ENCODE results near the gene IRAK4.

IRAK4 gene

DNA sequence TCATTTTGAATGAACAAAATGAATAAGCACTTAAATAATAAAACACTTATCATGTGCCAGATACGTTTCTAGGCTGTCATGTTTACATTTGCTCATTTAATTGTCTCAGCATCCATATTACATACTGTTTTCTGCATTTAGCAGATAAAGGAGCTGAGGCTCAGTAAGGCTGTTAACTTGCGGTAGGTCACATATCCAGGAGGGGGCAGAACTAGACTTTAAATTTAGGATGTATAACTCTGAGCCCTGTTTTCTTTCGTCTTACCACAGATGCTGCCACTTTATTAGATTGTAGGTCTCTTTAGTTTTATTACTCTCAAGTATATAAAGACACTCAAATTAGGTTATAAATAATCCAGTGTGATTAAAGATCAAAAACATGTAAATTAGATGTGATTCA lies 17.7 kb downstream of the IRAK4 start:
- no peak for FAIRE-seq

DNA sequence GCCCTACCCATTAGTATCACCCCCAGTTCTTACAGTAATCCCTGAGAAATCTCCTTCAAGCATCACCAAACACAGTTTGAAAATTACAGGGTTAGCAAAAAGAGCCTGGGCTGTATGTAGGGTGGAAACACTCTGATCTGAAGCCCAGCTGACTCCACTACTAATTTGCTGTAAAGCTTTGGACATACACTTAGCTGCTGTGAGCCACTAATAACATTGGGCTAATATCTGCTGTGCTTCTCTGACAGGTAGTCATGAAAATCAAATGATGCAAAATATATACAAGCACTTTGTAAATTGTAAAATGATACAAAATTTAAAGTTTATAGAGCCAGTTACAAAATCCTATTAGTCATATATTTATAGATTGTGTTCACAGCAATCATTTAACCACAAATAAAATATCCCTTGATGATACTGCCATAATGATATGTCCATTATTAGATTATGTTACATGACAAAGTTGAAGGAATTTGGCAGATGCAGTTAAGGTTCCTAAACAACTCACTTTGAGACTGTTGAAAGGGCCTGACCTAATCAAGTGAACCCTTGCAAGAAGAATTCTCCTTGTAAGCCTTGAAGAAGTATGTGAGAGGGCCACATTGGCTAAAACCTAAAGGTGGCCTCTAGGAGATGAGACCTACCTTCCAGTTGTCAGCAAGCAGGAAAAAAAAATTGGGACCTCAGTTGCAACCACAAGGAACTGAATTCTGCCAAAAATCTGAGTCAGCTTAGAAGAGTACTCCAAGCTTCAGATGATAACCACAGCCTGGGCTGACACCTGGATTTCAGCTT lies 28.3 kb downstream of the IRAK4 start:
- no peak for FAIRE-seq

DNA sequence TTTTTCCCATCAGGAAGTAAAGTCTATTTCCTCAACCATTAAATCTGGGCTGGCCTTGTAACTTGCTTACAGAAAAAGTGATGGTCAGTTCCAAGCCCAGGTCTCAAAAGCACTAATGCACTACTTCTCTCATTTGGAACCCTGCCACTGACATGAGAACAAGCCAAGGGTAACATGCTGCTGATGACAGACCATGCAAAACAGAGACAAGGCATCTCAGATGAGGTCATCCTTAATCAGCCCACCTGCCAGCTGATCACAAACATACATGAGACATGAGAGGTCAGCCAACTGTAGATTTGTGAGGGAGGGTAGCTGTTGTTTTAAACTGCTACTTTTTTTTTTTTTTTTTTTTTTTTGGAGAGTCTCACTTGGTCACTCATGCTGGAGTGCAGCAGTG lies 31.2 kb downstream of the IRAK4 start:
- no peak for FAIRE-seq

DNA sequence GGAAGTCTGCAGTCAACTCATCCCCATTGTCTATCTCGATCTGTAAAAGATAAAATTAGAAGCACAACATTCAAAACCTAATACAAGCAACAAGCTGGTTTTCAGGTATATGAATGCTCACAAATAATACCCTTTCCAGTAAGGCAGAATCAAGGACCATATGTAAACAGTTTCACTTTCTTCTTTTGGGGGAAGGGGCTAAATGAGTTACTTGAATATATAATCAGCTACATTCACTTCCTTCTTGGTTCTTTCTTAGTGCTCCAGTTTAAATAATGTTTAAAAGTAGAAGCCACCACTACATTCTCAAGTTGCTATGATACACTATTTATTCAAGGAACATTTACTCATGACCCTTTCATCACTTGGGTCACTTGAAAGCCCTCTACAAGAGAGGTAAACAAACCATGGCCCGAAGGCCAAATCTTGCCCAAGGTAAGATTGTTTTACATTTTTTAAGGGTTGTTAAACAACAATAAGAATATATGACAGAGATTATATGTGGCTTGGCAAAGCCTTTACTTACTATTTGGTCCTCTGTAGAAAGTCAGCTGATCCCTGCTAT lies 37.0 kb downstream of the IRAK4 start:
- FAIRE-seq: no peak

DNA sequence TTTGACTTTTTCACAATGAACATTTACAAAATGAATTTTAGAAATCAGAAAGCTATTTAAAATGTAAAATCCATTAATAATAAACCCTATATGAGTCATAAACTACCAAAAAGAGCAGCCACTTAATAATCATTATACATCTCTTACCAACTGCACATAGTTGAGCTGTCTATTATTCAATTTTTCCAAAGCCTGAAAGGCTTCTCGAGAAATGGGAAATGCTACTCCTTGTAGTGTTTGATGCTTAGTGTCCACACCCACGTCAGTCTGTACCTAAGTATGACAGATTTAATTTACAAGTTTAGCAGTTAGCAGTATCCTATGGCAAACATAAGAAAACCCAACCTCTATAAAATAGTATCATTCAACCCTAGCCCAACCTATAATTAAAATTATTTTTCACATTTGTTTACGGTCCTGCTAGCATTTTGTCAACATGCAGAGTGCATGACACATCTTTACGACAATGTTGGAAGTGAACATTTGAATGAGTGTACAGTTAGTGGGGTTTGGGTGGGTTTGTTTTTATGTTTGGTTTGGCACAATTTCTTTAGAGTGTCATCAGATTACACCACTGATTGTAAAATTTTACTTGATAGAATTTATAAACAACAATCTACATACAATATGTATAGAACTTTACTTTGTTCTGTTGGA lies 38.9 kb downstream of the IRAK4 start:
- FAIRE-seq: no peak

DNA sequence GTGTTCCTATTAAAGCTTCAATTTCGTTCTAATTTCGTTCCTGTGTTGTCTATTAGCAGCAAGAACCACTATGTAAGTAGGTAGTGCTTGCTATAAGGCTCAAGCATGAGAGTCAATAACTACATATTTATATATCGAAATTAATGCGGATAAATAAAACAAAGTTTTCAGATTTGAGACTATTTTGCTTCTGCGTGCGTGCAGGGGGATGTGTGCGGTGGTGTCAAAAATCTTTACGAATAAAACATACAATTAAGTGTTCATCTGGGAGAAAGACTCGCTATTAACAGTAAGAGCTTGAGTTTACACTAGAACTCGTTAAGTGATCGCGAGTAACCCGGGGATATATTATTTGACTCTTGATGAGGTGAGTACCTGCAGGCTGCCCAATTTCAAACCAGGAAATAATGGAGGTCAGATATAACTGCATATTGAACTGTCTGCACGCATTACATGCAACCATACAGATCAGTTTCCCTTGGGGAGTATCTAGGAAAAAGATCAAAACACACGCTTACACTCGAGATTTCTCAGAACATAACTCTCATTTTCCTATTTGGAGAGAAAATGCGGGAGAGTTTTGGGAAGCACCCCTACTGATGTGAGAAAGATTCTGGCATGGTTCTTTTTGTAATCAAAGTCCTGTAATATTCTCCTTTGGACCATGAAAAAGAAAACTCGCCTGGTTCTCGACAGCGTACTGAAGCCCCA lies 46.6 kb downstream of the IRAK4 start:
- no peak for FAIRE-seq

DNA sequence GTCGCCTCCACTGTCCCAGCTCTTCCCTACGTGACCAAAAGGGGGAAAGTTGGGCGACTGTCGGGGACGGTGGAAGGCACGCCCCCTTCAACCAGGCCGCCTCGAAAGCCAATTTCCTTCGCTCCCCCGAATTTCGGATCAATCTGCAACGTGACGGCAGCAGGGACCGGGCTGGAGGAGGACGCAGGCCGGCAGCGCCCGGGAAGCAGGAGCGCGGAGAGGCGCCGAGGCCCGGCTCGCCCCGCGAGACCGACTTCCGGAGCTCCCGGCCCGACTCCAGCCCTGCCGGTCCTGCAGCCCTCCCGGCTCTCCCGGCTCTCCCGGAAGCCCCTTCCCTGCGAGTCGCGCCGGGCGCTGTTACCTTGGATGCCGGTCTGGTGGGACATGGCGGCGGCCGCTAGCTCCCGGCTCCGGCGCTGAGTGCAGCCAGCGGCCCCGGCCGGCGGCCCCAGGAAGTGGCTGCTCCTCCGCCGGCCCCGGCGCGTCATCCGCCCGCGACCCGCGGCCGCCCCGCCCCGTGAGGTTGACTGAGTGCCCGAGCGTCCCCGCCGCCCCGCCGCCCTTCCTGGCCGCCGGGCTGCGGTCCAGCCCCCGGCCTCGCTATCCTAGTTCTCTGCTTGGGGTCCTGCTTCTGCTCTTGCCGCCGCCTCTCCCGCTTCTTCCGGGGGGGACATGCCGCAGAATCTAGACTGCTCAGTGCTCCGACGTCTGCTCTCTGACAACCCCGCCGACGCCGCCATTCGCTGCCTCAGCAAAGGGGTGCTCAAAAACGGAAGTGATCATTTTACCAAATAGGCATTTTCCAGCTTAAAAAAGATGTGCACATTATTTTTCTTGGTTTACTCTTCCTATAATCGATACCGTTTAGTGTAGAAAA lies 47.3 kb downstream of the IRAK4 start, which contains the start of gene TWF1:
TSS of gene TWF1 (minus strand) at position 458 of the 877 bp plus-strand sequence. CDS start at position 386, 72 bp downstream.
- FAIRE-seq: no peak

DNA sequence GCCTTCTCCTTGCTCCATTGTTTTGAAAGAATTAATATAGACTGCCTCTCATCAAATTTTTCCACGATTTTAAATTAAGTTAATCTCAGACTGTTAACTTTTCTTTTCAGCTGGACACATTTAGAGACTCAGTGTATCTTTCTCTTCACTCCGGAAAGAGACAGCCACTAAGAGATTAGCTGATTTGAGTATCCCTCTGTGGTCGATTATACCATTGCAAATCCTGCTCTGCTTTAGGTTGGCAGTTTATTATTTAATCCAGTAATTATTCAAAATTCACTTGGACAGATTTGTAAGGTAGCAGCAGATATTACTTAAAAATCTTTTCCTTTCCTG lies 48.0 kb downstream of the IRAK4 start:
- FAIRE-seq: no peak

DNA sequence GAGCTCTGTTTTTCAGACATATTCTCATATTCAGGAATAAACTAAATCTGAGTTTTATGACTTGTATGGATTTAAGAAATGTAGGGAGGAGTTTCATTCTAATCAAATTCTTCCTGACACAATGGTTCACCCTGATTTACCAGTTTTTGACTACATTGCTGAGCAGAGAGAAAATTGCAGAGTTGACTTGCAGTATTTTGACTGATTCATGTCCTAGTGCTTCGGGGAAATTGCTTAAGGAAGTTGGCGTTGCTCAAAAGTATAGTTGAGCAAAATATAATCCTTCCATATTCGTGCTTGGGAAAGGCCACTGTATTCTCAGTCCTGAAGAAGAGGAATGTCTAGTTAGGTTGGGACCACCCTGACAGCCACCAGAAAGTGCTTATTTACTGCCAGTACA lies 48.6 kb downstream of the IRAK4 start:
- FAIRE-seq: no peak

DNA sequence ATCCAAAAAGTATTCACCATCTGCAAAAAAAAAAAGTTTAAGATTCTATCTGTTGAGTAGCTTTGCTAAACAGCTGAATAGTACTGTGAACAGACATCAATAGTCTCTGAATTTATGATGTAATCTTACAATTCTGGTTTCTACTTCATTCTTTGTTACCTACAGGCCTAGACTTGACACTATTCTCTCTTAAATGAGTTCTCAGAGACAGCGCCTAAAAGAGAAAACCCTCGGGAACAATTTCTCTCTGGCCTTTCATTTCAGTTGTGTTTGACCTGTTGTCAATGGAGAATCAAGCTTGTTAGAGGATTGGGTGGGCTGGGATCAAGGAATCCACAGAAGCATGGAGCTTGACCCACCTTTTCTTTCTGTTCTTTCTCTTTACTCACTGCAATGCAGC lies 53.3 kb downstream of the IRAK4 start:
- no peak for FAIRE-seq

DNA sequence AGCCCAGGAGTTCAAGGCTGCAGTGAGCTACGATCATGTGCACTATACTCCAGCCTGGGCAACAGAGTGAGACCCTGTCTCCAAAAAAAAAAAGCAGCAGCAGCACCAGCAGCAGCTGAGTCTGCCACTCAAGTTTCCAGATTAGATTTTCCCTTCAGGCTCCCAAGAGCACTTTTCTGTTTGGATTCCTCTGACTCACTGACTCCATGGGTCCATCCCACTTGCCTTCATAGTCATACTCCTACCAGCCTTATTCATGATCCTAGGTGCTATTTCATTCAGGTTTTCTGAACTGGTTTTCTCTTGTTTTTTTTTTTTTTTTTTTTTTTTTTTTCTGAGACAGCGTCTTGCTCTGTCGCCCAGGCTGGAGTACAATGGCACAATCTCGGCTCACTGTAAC lies 54.2 kb downstream of the IRAK4 start:
- FAIRE-seq: no peak

DNA sequence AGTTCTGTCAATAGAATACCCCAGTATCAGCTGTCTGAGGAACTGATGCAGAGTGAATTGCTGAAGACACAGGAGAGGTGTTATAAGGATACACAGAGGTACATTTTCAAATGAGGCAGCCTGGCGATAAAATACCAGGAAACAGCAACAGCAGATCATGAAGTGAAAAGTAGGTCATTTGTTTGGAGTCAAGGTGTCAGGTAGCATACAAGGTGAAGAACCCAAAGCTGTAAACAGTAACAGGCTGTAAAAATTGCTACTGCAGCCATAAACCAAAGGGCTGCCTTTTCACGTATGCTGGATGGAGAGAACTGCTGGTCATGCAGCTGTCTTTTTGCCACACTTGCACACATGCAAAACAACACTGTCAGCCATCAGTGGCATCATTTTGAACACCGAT lies 56.7 kb downstream of the IRAK4 start:
- no peak for FAIRE-seq

DNA sequence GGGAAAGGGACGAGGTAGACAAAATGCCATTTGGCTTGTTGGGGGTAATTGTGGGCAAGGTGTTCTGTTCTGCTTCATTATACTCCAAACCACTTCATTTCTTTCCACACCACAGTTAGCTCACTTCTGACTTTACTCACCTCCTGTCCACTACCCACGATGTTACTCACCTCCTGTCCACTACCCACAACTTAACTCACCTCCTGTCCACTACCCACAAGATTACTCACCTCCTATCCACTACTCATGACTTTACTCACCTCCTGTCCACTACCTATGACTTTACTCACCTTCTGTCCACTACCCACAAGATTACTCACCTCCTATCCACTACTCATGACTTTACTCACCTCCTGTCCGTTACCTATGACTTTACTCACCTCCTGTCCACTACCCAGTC lies 57.4 kb downstream of the IRAK4 start:
- no peak for FAIRE-seq

DNA sequence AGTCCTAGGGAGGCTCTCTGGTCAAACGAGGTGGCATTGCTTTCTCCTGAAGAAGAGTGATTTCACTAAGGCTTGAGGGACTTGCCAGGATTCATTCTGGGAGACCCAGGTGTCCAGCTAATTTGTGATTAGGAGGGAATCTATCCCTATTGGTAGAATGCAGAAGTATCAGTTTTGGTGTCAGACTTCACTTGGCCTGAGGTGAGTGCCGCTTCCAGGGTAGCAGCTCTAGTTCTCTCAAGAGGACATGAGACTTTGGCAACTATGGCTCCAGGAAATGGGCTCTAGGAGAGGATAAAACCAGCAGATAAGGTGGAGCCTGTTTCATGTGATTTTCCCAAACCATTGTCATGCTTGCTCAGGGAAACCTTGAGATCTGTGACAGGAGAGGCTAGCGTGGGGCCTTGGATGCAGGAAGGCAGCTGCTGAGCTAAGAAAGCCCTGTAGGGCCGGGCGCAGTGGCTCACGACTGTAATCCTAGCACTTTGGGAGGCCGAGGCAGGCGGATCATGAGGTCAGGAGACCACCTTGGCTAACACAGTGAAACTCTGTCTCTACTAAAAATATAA lies 65.5 kb downstream of the IRAK4 start:
- FAIRE-seq: no peak

DNA sequence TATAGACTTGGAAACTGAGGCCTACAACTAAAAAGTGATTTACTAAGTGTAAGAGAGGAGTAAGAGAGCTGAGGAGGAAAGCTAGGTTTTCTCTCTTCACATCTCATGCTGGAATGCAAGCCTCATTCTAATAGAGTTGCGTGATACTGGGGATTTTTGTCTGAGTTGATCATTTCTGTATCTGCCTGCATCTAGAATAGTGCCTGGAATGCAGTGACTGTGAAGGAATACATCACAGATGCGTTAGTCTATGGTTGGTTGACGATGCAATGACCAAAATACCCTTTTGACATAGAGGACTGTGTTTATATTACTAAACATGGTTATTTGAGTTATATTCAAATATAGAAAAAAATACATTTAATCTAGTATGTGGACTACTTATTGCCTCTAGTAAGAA lies 67.9 kb downstream of the IRAK4 start:
- no peak for FAIRE-seq

DNA sequence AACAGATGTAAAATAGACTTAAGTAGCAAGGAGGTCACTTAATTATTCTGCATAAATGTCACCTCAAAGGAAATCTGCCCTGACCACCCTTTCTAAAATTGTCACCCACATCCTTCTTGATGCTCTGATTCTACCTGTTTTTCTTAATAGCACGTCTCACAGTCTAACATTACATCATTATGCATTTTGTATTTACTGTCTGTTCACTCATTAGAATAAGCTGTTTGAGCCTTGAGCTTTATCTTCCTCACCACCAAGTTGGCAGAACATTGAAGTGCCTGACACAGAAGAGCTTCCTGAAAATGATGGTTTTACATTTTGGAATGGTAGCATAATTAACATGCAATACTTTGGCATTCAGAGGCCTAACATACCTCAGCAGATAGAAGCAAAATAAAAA lies 68.3 kb downstream of the IRAK4 start:
- no peak for FAIRE-seq

DNA sequence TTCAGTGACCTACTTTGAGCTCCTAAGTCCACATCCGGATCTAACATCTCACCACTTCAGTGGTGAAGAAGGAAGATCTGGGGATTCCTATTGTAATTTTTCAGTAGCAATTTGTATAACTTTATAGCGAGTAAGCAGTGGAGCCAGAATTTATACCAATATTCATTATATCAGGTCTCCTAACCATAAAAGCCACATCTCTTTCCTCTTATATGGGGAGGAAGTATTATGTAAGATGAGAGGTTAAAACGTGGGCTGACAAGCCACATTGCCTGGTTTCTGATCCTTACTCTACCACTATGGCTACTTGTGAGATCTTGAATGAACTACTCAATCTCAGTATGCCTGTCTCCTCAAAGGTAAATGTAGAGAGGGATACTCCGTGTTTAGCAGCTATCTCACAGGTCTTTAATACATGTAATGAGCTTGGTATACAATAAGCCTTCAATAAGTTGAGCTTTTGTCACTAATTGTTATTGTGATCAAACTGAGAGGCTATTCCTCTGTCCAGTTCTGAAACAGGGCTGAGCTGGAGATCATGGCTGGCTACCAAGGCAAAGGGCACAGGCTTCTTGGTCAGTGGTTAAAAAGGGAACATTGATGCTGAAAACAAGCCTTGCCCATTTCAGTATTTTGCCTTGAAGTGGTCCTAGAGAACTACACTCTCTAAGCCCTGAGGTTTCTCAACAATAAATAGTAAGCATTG lies 73.9 kb downstream of the IRAK4 start:
- FAIRE-seq: no peak

DNA sequence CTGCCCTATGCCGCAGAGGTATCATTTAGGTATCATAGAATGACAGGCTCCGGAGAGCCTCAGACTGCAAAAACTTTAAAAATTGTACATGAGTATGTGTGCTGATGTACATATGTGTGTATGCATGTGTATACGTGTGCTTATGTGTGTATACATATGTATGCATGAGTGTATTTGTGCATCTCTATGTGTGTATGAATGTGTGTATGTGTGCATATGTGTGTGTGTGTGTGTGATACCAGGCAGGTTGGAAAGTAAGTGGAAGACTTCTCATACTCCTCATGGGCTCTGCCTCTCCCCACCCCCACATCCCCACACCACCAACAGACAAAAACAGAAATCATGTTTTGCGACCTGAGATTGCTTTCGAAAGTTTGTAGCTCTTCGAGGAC lies 76.5 kb downstream of the IRAK4 start:
- FAIRE-seq: no peak

DNA sequence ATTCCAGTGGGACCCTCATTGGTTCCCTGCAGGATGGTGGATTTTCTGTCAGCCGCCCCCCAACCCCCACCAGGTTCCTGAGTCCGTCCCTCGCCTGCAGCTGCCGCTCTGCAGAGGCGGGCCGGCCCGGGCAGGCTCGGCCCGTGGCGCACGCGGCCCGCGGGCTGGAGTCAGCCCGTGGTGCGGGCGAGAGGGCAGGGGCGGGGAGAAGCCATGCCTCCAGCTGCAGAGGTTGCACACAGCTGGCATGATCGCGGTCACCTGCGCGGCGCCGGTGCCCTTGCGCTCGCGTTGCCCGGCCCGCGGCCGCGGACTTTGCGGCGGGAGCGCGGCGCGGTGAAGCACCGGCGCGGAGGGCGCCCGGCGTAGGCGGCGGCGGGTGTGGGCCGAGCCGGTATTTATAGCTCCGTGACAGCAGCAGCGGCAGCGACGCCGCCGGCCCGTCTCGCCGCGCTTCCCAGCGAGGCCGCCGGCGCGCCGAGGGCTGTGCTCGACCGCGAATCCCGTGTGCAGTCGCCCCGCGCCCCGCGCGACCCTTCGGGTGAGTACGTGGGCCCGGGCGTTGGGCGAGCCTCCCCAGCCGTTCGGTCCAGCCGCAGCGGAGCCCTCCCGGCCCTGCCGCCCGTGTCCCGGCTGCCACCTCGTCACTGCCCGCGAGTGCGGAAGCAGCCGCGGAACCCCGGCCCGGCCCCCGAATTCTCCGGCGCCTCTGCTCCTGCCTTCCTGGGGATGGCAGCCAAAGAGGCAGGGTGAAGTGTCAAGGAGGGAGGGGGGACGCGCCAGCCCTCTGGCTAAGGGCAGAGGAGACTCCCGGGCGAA lies 77.1 kb downstream of the IRAK4 start, which contains the start of gene TMEM117:
TSS of gene TMEM117 (plus strand) at position 426 of the 819 bp plus-strand sequence.
- no peak for FAIRE-seq

DNA sequence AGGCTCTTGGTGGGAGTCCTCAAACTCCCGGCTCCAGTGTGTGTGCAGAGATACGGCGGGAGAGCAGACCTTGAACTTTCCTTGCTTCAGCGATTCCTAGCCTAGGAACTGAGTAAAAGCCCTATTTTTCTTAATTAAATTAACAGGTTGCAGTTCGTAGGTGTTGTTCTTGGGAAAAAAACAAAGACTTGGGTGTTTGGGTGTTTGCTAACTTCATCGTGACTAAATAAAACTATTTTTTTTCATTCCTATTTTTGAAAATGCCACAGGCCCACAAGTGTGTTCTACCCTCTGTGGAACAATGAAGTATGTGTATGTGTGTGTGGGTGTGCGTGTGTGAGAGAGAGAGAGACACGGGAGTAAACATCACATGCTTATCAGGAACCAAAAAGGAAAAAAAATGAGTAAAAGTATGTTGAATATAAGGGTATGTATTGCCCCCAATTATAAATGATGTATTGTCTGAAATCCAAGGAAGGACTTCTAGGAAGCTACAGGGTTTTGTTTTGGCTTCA lies 77.8 kb downstream of the IRAK4 start:
- no peak for FAIRE-seq
